H1 (cell line): ENCODE measurements around the gene CKS1B.

ENCODE experiments used
- CEBPB ChIP-seq: IDR thresholded peaks from 2 replicates; pipeline ENCODE4 v1.6.1; 2012; ENCODE audit warnings: low read depth, low read length
- CHD1 ChIP-seq: IDR thresholded peaks from 2 replicates; pipeline ENCODE4 v1.6.1; 2012; ENCODE audit warnings: low read depth, low read length, improper control_type of control experiment
- EZH2 ChIP-seq: fragments of 200-600 bp; sonication (generic); IDR thresholded peaks from 2 replicates; pipeline ENCODE4 v1.7.1; 2012; ENCODE audit warnings: low read depth, mild to moderate bottlenecking, moderate library complexity, low read length, inconsistent platforms; ENCODE audit not compliant: severe bottlenecking
- HDAC6 ChIP-seq: IDR thresholded peaks from one replicate; pipeline ENCODE4 v1.7.1; 2012; ENCODE audit warnings: low read depth, mild to moderate bottlenecking, inconsistent platforms, low read length, moderate library complexity
- PHF8 ChIP-seq: fragments of 200-600 bp; sonication (generic); conservative IDR thresholded peaks from 2 replicates; pipeline ENCODE4 v1.7.1; 2012; ENCODE audit warnings: low read depth, mild to moderate bottlenecking, inconsistent platforms, low read length, moderate library complexity
- POLR2A ChIP-seq, 2 experiments: IDR thresholded peaks; 1 replicate in 1 of 2; 2 replicates in 1 of 2; pipeline ENCODE4 v1.6.1; 2011; ENCODE audit warnings: low read depth in 2 of 2, low read length in 2 of 2, mild to moderate bottlenecking in 2 of 2; ENCODE audit errors: control extremely low read depth in 1 of 2
- SIRT6 ChIP-seq: IDR thresholded peaks from one replicate; pipeline ENCODE4 v1.7.1; 2012; ENCODE audit warnings: low read length, inconsistent platforms
- YY1 ChIP-seq: IDR thresholded peaks from 2 replicates; pipeline ENCODE4 v1.6.1; 2011; ENCODE audit warnings: low read depth, mild to moderate bottlenecking, low read length
- TF ChIP-seq, protein P1 (sequence below), 3 experiments: IDR thresholded peaks; 1 replicate in 2 of 3; 2 replicates in 1 of 3; pipeline versions ENCODE4 v1.5.1 to v1.6.1; 2011; ENCODE audit warnings: low read length in 3 of 3, mild to moderate bottlenecking in 3 of 3, inconsistent platforms in 2 of 3, low read depth in 1 of 3, moderate library complexity in 1 of 3; ENCODE audit not compliant: insufficient read depth in 1 of 3; ENCODE audit errors: control extremely low read depth in 1 of 3

DNA sequence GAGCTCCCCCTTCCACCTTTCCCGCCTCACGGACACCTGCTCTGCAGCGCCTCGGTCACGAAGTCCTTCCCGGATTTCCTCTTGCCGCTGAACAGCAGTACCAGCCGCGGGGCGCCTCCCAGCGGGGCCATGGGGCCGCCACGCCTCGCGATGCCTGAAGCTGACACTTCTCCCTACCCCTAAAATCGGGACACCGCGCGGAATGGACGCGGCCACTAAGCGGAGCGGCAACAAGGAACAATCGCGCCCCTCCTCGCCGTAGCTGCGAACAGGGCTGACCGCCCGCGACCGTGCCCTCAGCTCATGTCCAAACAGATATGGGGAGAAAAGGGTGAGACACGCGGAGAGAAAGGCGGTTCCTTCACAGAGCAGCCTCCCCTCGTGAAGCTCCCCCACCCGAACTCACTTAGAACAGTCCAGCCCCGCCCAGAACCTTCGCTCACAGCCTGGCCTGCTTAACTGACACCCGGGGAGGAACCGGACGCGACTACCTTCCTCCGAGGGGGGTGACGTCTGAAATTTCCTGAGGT lies 37.9 kb upstream of the CKS1B start, which contains the start of gene PMVK:
- TF ChIP-seq CEBPB (no peak), PHF8 (peak; percentile 71), POLR2A (IDR thresholded peaks at IDR 0.05; ENCODE audit: control extremely low read depth in 1 of 2, low read depth in 2 of 2, low read length in 2 of 2) (peak in 1 of 2 experiments; percentile 63; a peak in 1 of 3 replicates), EZH2 (no peak), CHD1 (no peak; the same call in 1 of the 2 replicates), YY1 (no peak; the same call in 1 of the 2 replicates), SIRT6 (no peak), HDAC6 (no peak)
- TF ChIP-seq, protein P1, sequence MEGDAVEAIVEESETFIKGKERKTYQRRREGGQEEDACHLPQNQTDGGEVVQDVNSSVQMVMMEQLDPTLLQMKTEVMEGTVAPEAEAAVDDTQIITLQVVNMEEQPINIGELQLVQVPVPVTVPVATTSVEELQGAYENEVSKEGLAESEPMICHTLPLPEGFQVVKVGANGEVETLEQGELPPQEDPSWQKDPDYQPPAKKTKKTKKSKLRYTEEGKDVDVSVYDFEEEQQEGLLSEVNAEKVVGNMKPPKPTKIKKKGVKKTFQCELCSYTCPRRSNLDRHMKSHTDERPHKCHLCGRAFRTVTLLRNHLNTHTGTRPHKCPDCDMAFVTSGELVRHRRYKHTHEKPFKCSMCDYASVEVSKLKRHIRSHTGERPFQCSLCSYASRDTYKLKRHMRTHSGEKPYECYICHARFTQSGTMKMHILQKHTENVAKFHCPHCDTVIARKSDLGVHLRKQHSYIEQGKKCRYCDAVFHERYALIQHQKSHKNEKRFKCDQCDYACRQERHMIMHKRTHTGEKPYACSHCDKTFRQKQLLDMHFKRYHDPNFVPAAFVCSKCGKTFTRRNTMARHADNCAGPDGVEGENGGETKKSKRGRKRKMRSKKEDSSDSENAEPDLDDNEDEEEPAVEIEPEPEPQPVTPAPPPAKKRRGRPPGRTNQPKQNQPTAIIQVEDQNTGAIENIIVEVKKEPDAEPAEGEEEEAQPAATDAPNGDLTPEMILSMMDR (IDR thresholded peaks at IDR 0.05; ENCODE audit: control extremely low read depth in 1 of 3, insufficient read depth in 1 of 3, low read depth in 1 of 3, low read length in 3 of 3): peak in 1 of 3 experiments; percentile 1; a peak in 1 of 4 replicates
